Endothelial cell of umbilical vein (primary cell): ENCODE data around the gene GRK4. TPM values are rescaled to one million over a fixed set of nuclear protein-coding genes. Genes with fewer than 3 reads are reported as not detected.
A peak's percentile ranks its signal among the peaks of the same experiment; 100 is the strongest.

Experiments used
- BruUV-seq: library from RNA; stranded (reverse); fragments of 400-500 nt; replicated peaks from 2 replicates; lab custom pipeline; 2021; lab: Mats Ljungman, UMichigan
- CTCF ChIA-PET: fragments of 300-600, 350-600 bp; sonication (Branson Sonifier 250); formaldehyde crosslinking; loops from one replicate; lab custom pipeline; 2021; ENCODE audit warnings: antibody characterized with exemption, inconsistent platforms; lab: Charles Lee
- POLR2A ChIA-PET: fragments of 300-600, 350-600 bp; sonication (Branson Sonifier 250); formaldehyde crosslinking; loops from one replicate; lab custom pipeline; 2021; ENCODE audit warnings: antibody characterized with exemption, inconsistent platforms; lab: Charles Lee
- DNase-seq: peaks from one replicate; pipeline ENCODE4 v3.0.0-alpha.2; 2011; ENCODE audit warnings: low read depth, low spot score
- FAIRE-seq: peaks from 2 replicates; lab custom pipeline; 2011; peaks lifted over from hg19 to GRCh38; lab: Jason Lieb, UNC
- H2AFZ ChIP-seq: 2 replicates; pipeline ENCODE4 v1.6.0; 2012; ENCODE audit warnings: low read depth, low read length, control low read depth, inconsistent platforms
- H3K27ac ChIP-seq: 2 replicates; pipeline ENCODE4 v1.5.1; 2011; ENCODE audit warnings: low read depth, mild to moderate bottlenecking, control low read depth, low read length, moderate library complexity; ENCODE audit not compliant: insufficient read depth
- H3K27me3 ChIP-seq, 2 experiments: 2 replicates each; pipeline versions ENCODE4 v1.6.0 to v1.6.1; 2011; ENCODE audit warnings: low read length in 2 of 2, mixed read lengths in 1 of 2; ENCODE audit not compliant: control insufficient read depth in 2 of 2, insufficient read depth in 2 of 2
- H3K36me3 ChIP-seq, 2 experiments: 2 replicates in 1 of 2; 3 replicates in 1 of 2; pipeline ENCODE4 v1.5.1; 2011; ENCODE audit warnings: low read length in 2 of 2, mild to moderate bottlenecking in 1 of 2, moderate library complexity in 1 of 2; ENCODE audit not compliant: control insufficient read depth in 2 of 2, insufficient read depth in 2 of 2; ENCODE audit errors: extremely low read depth in 1 of 2
- H3K4me1 ChIP-seq: 3 replicates; pipeline ENCODE4 v1.5.1; 2011; ENCODE audit warnings: mild to moderate bottlenecking, low read length; ENCODE audit not compliant: control insufficient read depth, insufficient read depth; ENCODE audit errors: extremely low read depth
- H3K4me2 ChIP-seq: 2 replicates; pipeline ENCODE4 v1.6.1; 2011; ENCODE audit warnings: low read length, control low read depth, mixed read lengths; ENCODE audit not compliant: insufficient read depth
- H3K4me3 ChIP-seq, 3 experiments: fragments of 200-600 bp in 1 of 3; sonication (generic), shearing (Covaris generic) in 1 of 3; replicated peaks in 1 of 3; 2 replicates each; pipeline ENCODE4 v1.5.1; 2011 to 2016; ENCODE audit warnings: control low read depth in 3 of 3, low read length in 3 of 3, mild to moderate bottlenecking in 2 of 3, inconsistent platforms in 1 of 3, low read depth in 1 of 3, moderate library complexity in 1 of 3; ENCODE audit not compliant: insufficient read depth in 1 of 3
- H3K79me2 ChIP-seq: 2 replicates; pipeline ENCODE4 v1.6.0; 2012; ENCODE audit warnings: low read length, inconsistent platforms; ENCODE audit not compliant: control insufficient read depth, insufficient read depth
- H3K9ac ChIP-seq: replicated peaks from 2 replicates; pipeline ENCODE3; 2011; ENCODE audit warnings: low read length, control low read depth; ENCODE audit not compliant: insufficient read depth; ENCODE audit errors: extremely low read depth
- H3K9me1 ChIP-seq: replicated peaks from 3 replicates; pipeline ENCODE4 v1.6.0; 2011; ENCODE audit warnings: mild to moderate bottlenecking, low read length; ENCODE audit not compliant: control insufficient read depth, insufficient read depth; ENCODE audit errors: extremely low read depth
- H3K9me3 ChIP-seq: replicated peaks from 2 replicates; pipeline ENCODE4 v1.5.1; 2012; ENCODE audit warnings: low read length, inconsistent platforms; ENCODE audit not compliant: control insufficient read depth, insufficient read depth
- H4K20me1 ChIP-seq: replicated peaks from 2 replicates; pipeline ENCODE3; 2011; ENCODE audit warnings: mild to moderate bottlenecking, low read length; ENCODE audit not compliant: control insufficient read depth, insufficient read depth; ENCODE audit errors: extremely low read depth
- CTCF ChIP-seq, 2 donors: IDR thresholded peaks; 1 replicate in 1 of 2; 2 replicates in 1 of 2; pipeline ENCODE4 v1.5.1; 2011; ENCODE audit warnings: low read length in 2 of 2, mild to moderate bottlenecking in 2 of 2, moderate library complexity in 2 of 2, control low read depth in 1 of 2, inconsistent platforms in 1 of 2, low read depth in 1 of 2; ENCODE audit not compliant: insufficient read depth in 1 of 2; ENCODE audit errors: extremely low read depth in 1 of 2
- EZH2 ChIP-seq: IDR thresholded peaks from 2 replicates; pipeline ENCODE4 v1.6.1; 2012; ENCODE audit warnings: borderline replicate concordance, low read depth, mild to moderate bottlenecking, moderate library complexity, low read length, inconsistent platforms; ENCODE audit not compliant: severe bottlenecking
- FOS ChIP-seq: IDR thresholded peaks from 2 replicates; pipeline ENCODE4 v1.6.1; 2011; ENCODE audit warnings: mild to moderate bottlenecking, low read length, moderate library complexity, borderline replicate concordance; ENCODE audit not compliant: insufficient read depth
- GATA2 ChIP-seq: IDR thresholded peaks from 2 replicates; pipeline ENCODE4 v1.7.0; 2011; ENCODE audit warnings: low read depth, mild to moderate bottlenecking, moderate library complexity, mixed read lengths, low read length; ENCODE audit not compliant: insufficient read length, insufficient read depth
- JUN ChIP-seq: IDR thresholded peaks from 2 replicates; pipeline ENCODE4 v1.6.1; 2011; ENCODE audit warnings: borderline replicate concordance, low read depth; ENCODE audit not compliant: insufficient read length, insufficient read depth
- MAX ChIP-seq: IDR thresholded peaks from 2 replicates; pipeline ENCODE4 v1.6.1; 2011; ENCODE audit not compliant: insufficient read depth, insufficient read length
- MYC ChIP-seq: IDR thresholded peaks from one replicate; pipeline ENCODE4 v1.6.1; 2011; ENCODE audit warnings: mild to moderate bottlenecking, low read depth, low read length
- dilution Hi-C: fragments of 300-500 bp; cut with MboI; formaldehyde crosslinking; loops from one replicate; pipeline ENCODE4 v1.15.0; 2019; ENCODE audit warnings: low sequenced_read_pairs; ENCODE audit not compliant: extremely low pct_ligation_motif_present
- intact Hi-C: fragments of 100-400 bp; cut with micrococcal nuclease; formaldehyde crosslinking; loops from one replicate; pipeline ENCODE4 v1.10.0; 2022
- polyA plus RNA-seq, 4 experiments: library from polyadenylated mRNA; depleted of rRNA in 3 of 4; stranded (reverse) in 3 of 4; unstranded in 1 of 4; fragments of >200 nt; gene quantifications; 2 replicates each; pipeline versions ENCODE4 v1.2.1 to v1.2.3, GENCODE V29; 2011 to 2012; ENCODE audit warnings: missing spikeins in 1 of 4
- total RNA-seq: library from RNA; stranded (reverse); gene quantifications from 2 replicates; pipeline ENCODE4 v1.2.3, GENCODE V29; 2021

GRK4 gene
- total and polyA plus RNA-seq, 2 donors (not counting 3 experiments of a cell fraction or from before 2014, with no cell fraction given): 3.1 to 6.3 TPM

DNA sequence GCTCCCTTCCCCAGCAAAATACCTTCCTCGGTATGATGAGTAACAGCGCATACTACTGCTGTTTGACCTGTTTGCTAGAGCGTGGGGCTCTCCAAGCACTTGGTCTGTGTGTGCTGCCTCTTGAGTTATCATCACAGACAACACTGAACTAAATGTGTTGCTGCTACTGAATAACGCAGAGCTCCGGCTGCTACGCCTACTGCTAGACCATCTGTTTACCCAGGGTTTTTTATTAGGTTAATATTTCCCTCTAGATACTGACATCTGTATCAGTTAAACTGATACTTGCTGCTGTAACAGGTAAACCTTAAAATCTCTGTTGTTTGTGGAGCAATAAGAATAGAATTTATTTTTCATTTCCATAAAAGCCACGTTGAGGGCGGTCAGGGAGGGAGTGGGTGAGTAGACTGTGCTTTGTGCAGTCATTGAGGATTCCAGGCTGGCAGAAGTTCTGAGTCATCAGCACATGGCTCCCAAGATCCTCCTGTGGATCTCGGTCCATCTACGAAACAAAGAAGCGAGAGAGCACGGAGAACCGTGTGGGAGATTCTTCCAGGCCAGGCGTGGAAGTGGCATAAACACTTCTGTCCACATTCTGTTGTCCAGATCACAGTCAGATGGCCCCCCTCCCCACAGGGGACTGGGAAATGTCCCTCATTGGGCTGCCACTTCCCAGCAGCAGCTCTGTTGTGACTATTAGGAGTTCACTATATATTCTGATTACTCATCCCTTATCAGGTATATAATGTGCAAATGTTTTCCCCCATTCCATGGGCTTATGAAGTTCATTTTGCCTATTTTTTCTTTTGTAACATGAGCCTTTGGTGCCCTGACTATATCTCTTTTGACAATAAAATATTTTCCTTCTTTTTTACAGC lies 14.1 kb downstream of the GRK4 start:
- Histone ChIP-seq H3K27ac (no peak overlapping the region), H3K36me3 (no peaks in the 10 kb centered on the region), H3K27me3 (peaks cover 0 to 3% of the 10 kb centered on the region in 2 experiments), H3K9ac (no peak overlapping the region), H4K20me1 (no peaks in the 10 kb centered on the region), H3K4me2 (no peak overlapping the region), H3K79me2 (no peaks in the 10 kb centered on the region), H3K4me3 (no peak overlapping the region), H3K9me3 (no peaks in the 10 kb centered on the region), H2AFZ (no peak overlapping the region), H3K9me1 (no peaks in the 10 kb centered on the region), H3K4me1 (no peaks in the 10 kb centered on the region)
- no peak for DNase-seq
- TF ChIP-seq MYC: no peak
- no peak for TF ChIP-seq EZH2
- no peak for TF ChIP-seq JUN
- TF ChIP-seq FOS: peak; percentile 21
- CTCF ChIA-PET: interaction anchor here (0.8 to 5.4 kb wide), 13 partner anchors 12 to 965 kb away, joined by 3 to 35 read pairs (median 4); partner anchors contain the start of genes GRK4 and NOP14
- POLR2A ChIA-PET: no interaction called here
- dilution Hi-C loops: no loop called here
- peak; percentile 26 for FAIRE-seq
- BruUV-seq: no TSS peak
- intact Hi-C loops: loop anchor here (2.0 kb wide), 1 partner anchor 59 kb away; no protein-coding TSS in a partner anchor

- Histone ChIP-seq H3K4me2 (no peak overlapping the region), H3K9me1 (no peaks in the 10 kb centered on the region), H3K9me3 (no peaks in the 10 kb centered on the region), H3K4me3 (no peak overlapping the region), H3K27me3 (peaks cover 6 to 7% of the 10 kb centered on the region in 2 experiments), H2AFZ (no peak overlapping the region), H3K79me2 (no peaks in the 10 kb centered on the region), H3K36me3 (no peaks in the 10 kb centered on the region), H3K9ac (no peak overlapping the region), H4K20me1 (no peaks in the 10 kb centered on the region), H3K4me1 (no peaks in the 10 kb centered on the region), H3K27ac (no peak overlapping the region)
- POLR2A ChIA-PET: no interaction called here
- FAIRE-seq (no peak), DNase-seq (no peak)
- intact Hi-C loops (no loop called here), dilution Hi-C loops (no loop called here)
- BruUV-seq: no TSS peak
- TF ChIP-seq CTCF (IDR thresholded peaks at IDR 0.05; ENCODE audit: extremely low read depth in 1 of 2, insufficient read depth in 1 of 2, low read depth in 1 of 2, low read length in 2 of 2) (no peak), MAX (no peak), EZH2 (no peak), GATA2 (no peak), JUN (no peak), MYC (no peak)
- CTCF ChIA-PET: interaction anchor here (1.3 kb wide), 1 partner anchor 10 kb away, joined by 3 read pairs; no protein-coding TSS in a partner anchor
Measured at GRCh38 chr4:2981256-2981819, 18.0 kb downstream of the GRK4 start.
